ENCODE results near the gene CLECL1.

- TF ChIP-seq SUZ12 (IDR thresholded peaks at IDR 0.05; ENCODE audit: extremely low read depth, insufficient read depth, insufficient read length) (no peak), YY1 (IDR thresholded peaks at IDR 0.05; ENCODE audit: insufficient read depth, insufficient read length) (no peak)
Measured at GRCh38 chr12:9697619-9698018, 35.3 kb downstream of the CLECL1 start.

All from NT2/D1 (cell line).